DMS79 treated with DMSO at 0.1 percent for 48 hours (cell line): Measurements from ENCODE around the gene E2F3.
"Not testable (repeated sequence)": the region's sequence is repeated elsewhere in the genome, so short reads cannot be mapped to it uniquely, and the experiment has no call there.

ENCODE experiments used
- DNase-seq: peaks from one replicate; lab custom pipeline; 2025; lab: John Stamatoyannopoulos, UW

Gene E2F3

GRCh38 chr6:20433929-20434328 lies 32.2 kb downstream of the E2F3 start:
- no peak for DNase-seq

GRCh38 chr6:20434766-20435165 lies 33.1 kb downstream of the E2F3 start:
- DNase-seq, result no peak

GRCh38 chr6:20436719-20437118 lies 35.0 kb downstream of the E2F3 start:
- DNase-seq, result no peak

- no peak for DNase-seq
These were observed 36.0 kb downstream of the E2F3 start for GRCh38 chr6:20437639-20438038.

- no peak for DNase-seq
These were observed 36.9 kb downstream of the E2F3 start for GRCh38 chr6:20438462-20439070.

GRCh38 chr6:20439558-20439957 lies 37.9 kb downstream of the E2F3 start:
- no peak for DNase-seq

GRCh38 chr6:20440296-20440695 lies 38.6 kb downstream of the E2F3 start:
- no peak for DNase-seq

- no peak for DNase-seq
These were observed 39.6 kb downstream of the E2F3 start for GRCh38 chr6:20441236-20441635.

- no peak for DNase-seq
These were observed 40.2 kb downstream of the E2F3 start for GRCh38 chr6:20441921-20442320.

- DNase-seq, result no peak
These were observed 43.1 kb downstream of the E2F3 start for GRCh38 chr6:20444786-20445271.

- no peak for DNase-seq
These were observed 45.5 kb downstream of the E2F3 start for GRCh38 chr6:20447157-20447556.

- DNase-seq, result no peak
These were observed 46.0 kb downstream of the E2F3 start for GRCh38 chr6:20447581-20448132.

GRCh38 chr6:20448828-20449227 lies 47.1 kb downstream of the E2F3 start:
- DNase-seq, result no peak

GRCh38 chr6:20454204-20454824 lies 52.6 kb downstream of the E2F3 start:
- no peak for DNase-seq

- no peak for DNase-seq
These were observed 53.7 kb downstream of the E2F3 start for GRCh38 chr6:20455251-20455940.

GRCh38 chr6:20458027-20458894 lies 56.6 kb downstream of the E2F3 start:
- no peak for DNase-seq

GRCh38 chr6:20459682-20460081 lies 58.0 kb downstream of the E2F3 start:
- no peak for DNase-seq

- no peak for DNase-seq
These were observed 59.9 kb downstream of the E2F3 start for GRCh38 chr6:20461576-20461975.

- DNase-seq, result no peak
These were observed 61.7 kb downstream of the E2F3 start for GRCh38 chr6:20463396-20463795.

- no peak for DNase-seq
These were observed 62.4 kb downstream of the E2F3 start for GRCh38 chr6:20464041-20464440.

- DNase-seq, result no peak
These were observed 63.2 kb downstream of the E2F3 start for GRCh38 chr6:20464847-20465246.

GRCh38 chr6:20465616-20466015 lies 63.9 kb downstream of the E2F3 start:
- DNase-seq, result not testable (repeated sequence)
